Sigmoid colon (tissue), 7 donors: ENCODE results near the gene LAPTM4A. TPM values are rescaled to one million over a fixed set of nuclear protein-coding genes. Genes with fewer than 3 reads are reported as not detected.

Experiments
- DNase-seq: peaks from one replicate; pipeline ENCODE4 v3.0.0-alpha.2; 2019
- H3K27ac ChIP-seq, 4 donors: fragments of 200-600 bp; sonication (generic); one replicate each; pipeline ENCODE4 v1.5.1; 2016 to 2019; ENCODE audit warnings: mild to moderate bottlenecking in 1 of 4
- H3K27me3 ChIP-seq, 3 donors: fragments of 200-600 bp; sonication (generic); one replicate each; pipeline ENCODE4 v1.5.1; 2019; ENCODE audit warnings: mild to moderate bottlenecking in 1 of 3
- H3K36me3 ChIP-seq, 4 donors: fragments of 200-600 bp; sonication (generic); one replicate each; pipeline ENCODE4 v1.5.1; 2016 to 2019
- H3K4me1 ChIP-seq, 4 donors: fragments of 200-600 bp; sonication (generic); one replicate each; pipeline ENCODE4 v1.5.1; 2017 to 2019
- H3K4me3 ChIP-seq, 4 donors: fragments of 200-600 bp; sonication (generic); one replicate each; pipeline ENCODE4 v1.5.1; 2017 to 2019; ENCODE audit warnings: mild to moderate bottlenecking in 2 of 4, moderate library complexity in 1 of 4
- H3K9me3 ChIP-seq, 4 donors: fragments of 200-600 bp in 3 of 4; sonication (generic) in 3 of 4; one replicate each; pipeline versions ENCODE4 v1.5.1 to v1.6.1; 2013 to 2019
- CTCF ChIP-seq, 4 experiments: fragments of 450-650 bp in 3 of 4; fragments of 200-600 bp in 1 of 4; IDR thresholded peaks; one replicate each; pipeline ENCODE4 v1.5.1; 2016 to 2019; ENCODE audit warnings: antibody characterized with exemption in 4 of 4, mild to moderate bottlenecking in 3 of 4, moderate library complexity in 2 of 4
- EP300 ChIP-seq, 4 donors: sonication (generic); formaldehyde crosslinking; IDR thresholded peaks; one replicate each; pipeline ENCODE4 v1.6.1; 2017; ENCODE audit warnings: antibody characterized with exemption in 4 of 4
- POLR2A ChIP-seq, 2 donors: fragments of 450-650 bp; IDR thresholded peaks; one replicate each; pipeline ENCODE4 v1.6.1; 2016; ENCODE audit warnings: antibody characterized with exemption in 2 of 2, mild to moderate bottlenecking in 2 of 2, moderate library complexity in 2 of 2
- POLR2AphosphoS5 ChIP-seq, 4 donors: sonication (generic); formaldehyde crosslinking; IDR thresholded peaks; one replicate each; pipeline ENCODE4 v1.6.1; 2017; ENCODE audit warnings: antibody characterized with exemption in 4 of 4
- WGBS, 2 donors: extraction: QIAGEN DNeasy Blood & Tissue Kit; methylation state at CpG; one replicate each; pipeline ENCODE4 v1.1.7; 2013; 5-methylcytosine and 5-hydroxymethylcytosine counted together
- intact Hi-C: fragments of 100-400 bp; cut with DNase I; formaldehyde crosslinking; loops from one replicate; pipeline ENCODE4 v1.15.1; 2023
- polyA plus RNA-seq, 3 donors: library from polyadenylated mRNA; stranded (reverse); fragments of 200-250 nt; gene quantifications; one replicate each; pipeline ENCODE4 v1.2.3, GENCODE V29; 2013
- total RNA-seq, 4 donors: library from RNA; depleted of rRNA; stranded (reverse); fragments of >200 nt; gene quantifications; one replicate each; pipeline ENCODE4 v1.1.0, GENCODE V29; 2016
- donor health status: healthy with polysubstance abuse.
- donor health status: Bipolar disorder and iron deficiency.
- donor health status: healthy.

Gene LAPTM4A
- total and polyA plus RNA-seq, 7 donors, result 59.2 to 246 (median 192) TPM

- H3K4me3 ChIP-seq, result peak overlapping the region in 3 of 4 donors; percentile 3 to 4 (median 4)
- TF ChIP-seq POLR2AphosphoS5 (IDR thresholded peaks at IDR 0.05), result peak; percentile 48 to 76 (median 66)
- TF ChIP-seq POLR2A (IDR thresholded peaks at IDR 0.05), result no peak
- TF ChIP-seq EP300 (IDR thresholded peaks at IDR 0.05), result peak in 1 of 4 donors; percentile 5
- 61 to 65% methylated on average over 14 of the region's 14 CpGs for WGBS, 2 donors
- no peaks in the 10 kb centered on the region for H3K9me3 ChIP-seq
- DNase-seq, result peak; percentile 85
- intact Hi-C loops, result no loop called here
- H3K36me3 ChIP-seq, result no peaks in the 10 kb centered on the region
- peak overlapping the region; percentile 69 to 84 (median 80) for H3K27ac ChIP-seq
- peaks cover 0 to 50% (median 39%) of the 10 kb centered on the region in 4 donors for H3K4me1 ChIP-seq
- H3K27me3 ChIP-seq, result no peaks in the 10 kb centered on the region
Observed at GRCh38 chr2:20071397-20072383, 20.3 kb upstream of the LAPTM4A start.

GRCh38 chr2:20069756-20070155 is 18.3 kb upstream of the LAPTM4A start:
- Histone ChIP-seq H3K36me3 (no peaks in the 10 kb centered on the region), H3K4me1 (peaks cover 0 to 64% (median 51%) of the 10 kb centered on the region in 4 donors), H3K27ac (peak overlapping the region in 2 of 4 donors; percentile 82 to 84), H3K27me3 (no peaks in the 10 kb centered on the region), H3K4me3 (no peak overlapping the region), H3K9me3 (no peaks in the 10 kb centered on the region)
- intact Hi-C loops, result no loop called here
- no peak for DNase-seq
- TF ChIP-seq EP300 (IDR thresholded peaks at IDR 0.05) (no peak), POLR2A (IDR thresholded peaks at IDR 0.05) (no peak), POLR2AphosphoS5 (IDR thresholded peaks at IDR 0.05) (no peak), CTCF (IDR thresholded peaks at IDR 0.05) (no peak)

- H3K4me3 ChIP-seq, result no peak overlapping the region
Observed at GRCh38 chr2:20067992-20068584, 16.7 kb upstream of the LAPTM4A start.

GRCh38 chr2:20065885-20066602 is 14.6 kb upstream of the LAPTM4A start:
- Histone ChIP-seq H3K36me3 (no peaks in the 10 kb centered on the region), H3K4me3 (no peak overlapping the region), H3K4me1 (peaks cover 0 to 70% (median 49%) of the 10 kb centered on the region in 4 donors), H3K27me3 (no peaks in the 10 kb centered on the region), H3K9me3 (no peaks in the 10 kb centered on the region), H3K27ac (peak overlapping the region in 3 of 4 donors; percentile 70 to 81 (median 75))
- DNase-seq, result peak; percentile 94
- no peak for TF ChIP-seq POLR2A (IDR thresholded peaks at IDR 0.05)
- TF ChIP-seq CTCF (IDR thresholded peaks at IDR 0.05), result no peak
- peak in 3 of 4 donors; percentile 48 to 75 (median 70) for TF ChIP-seq POLR2AphosphoS5 (IDR thresholded peaks at IDR 0.05)
- peak in 1 of 4 donors; percentile 5 for TF ChIP-seq EP300 (IDR thresholded peaks at IDR 0.05)
- WGBS, 2 donors, result 22 to 55% methylated on average over 6 of the region's 6 CpGs
- intact Hi-C loops, result no loop called here

More at GRCh38 chr2:20067992-20068584, 16.7 kb upstream of the LAPTM4A start:
- Histone ChIP-seq H3K4me1 (peaks cover 0 to 70% (median 55%) of the 10 kb centered on the region in 4 donors), H3K27me3 (no peaks in the 10 kb centered on the region), H3K27ac (peak overlapping the region; percentile 32 to 81 (median 56)), H3K9me3 (no peaks in the 10 kb centered on the region), H3K36me3 (no peaks in the 10 kb centered on the region)
- 80 to 91% methylated on average over 3 of the region's 3 CpGs for WGBS, 2 donors
- TF ChIP-seq POLR2AphosphoS5 (IDR thresholded peaks at IDR 0.05) (peak in 3 of 4 donors; percentile 69 to 78 (median 77)), CTCF (IDR thresholded peaks at IDR 0.05) (no peak)
- intact Hi-C loops, result no loop called here
- DNase-seq, result no peak
